H9 (cell line): ENCODE measurements around the gene ALPI. TPM values are rescaled to one million over a fixed set of nuclear protein-coding genes. Genes with fewer than 3 reads are reported as not detected.

Source experiments
- DNase-seq: peaks from one replicate; pipeline ENCODE4 v3.0.0-alpha.2; 2017
- H2AFZ ChIP-seq: one replicate; pipeline ENCODE4 v1.6.1; 2013; ENCODE audit warnings: mild to moderate bottlenecking, low read length, control low read depth, moderate library complexity
- H2AK5ac ChIP-seq: 2 replicates; pipeline ENCODE4 v1.6.1; 2013; ENCODE audit warnings: low read length, control low read depth, mixed read lengths; ENCODE audit not compliant: insufficient read length
- H2BK120ac ChIP-seq: one replicate; pipeline ENCODE4 v1.6.1; 2013; ENCODE audit warnings: low read depth, mild to moderate bottlenecking, low read length, control low read depth, inconsistent platforms; ENCODE audit not compliant: poor library complexity, severe bottlenecking
- H2BK12ac ChIP-seq: 2 replicates; pipeline ENCODE4 v1.6.1; 2013; ENCODE audit warnings: low read length, control low read depth, mixed read lengths, low read depth; ENCODE audit not compliant: insufficient read length
- H2BK15ac ChIP-seq: 2 replicates; pipeline ENCODE4 v1.6.1; 2013; ENCODE audit warnings: low read depth, low read length, control low read depth
- H2BK20ac ChIP-seq: one replicate; pipeline ENCODE4 v1.6.1; 2013; ENCODE audit warnings: low read depth, mild to moderate bottlenecking, low read length, control low read depth, inconsistent platforms; ENCODE audit not compliant: poor library complexity, severe bottlenecking
- H2BK5ac ChIP-seq: 2 replicates; pipeline ENCODE4 v1.6.1; 2013; ENCODE audit warnings: low read length, control low read depth, mixed read lengths; ENCODE audit not compliant: insufficient read length
- H3K14ac ChIP-seq: 2 replicates; pipeline ENCODE4 v1.6.1; 2013; ENCODE audit warnings: low read length, control low read depth; ENCODE audit not compliant: insufficient read depth
- H3K18ac ChIP-seq: 2 replicates; pipeline ENCODE4 v1.6.1; 2013; ENCODE audit warnings: low read depth, mild to moderate bottlenecking, mixed read lengths, low read length, control low read depth; ENCODE audit not compliant: insufficient read length
- H3K23ac ChIP-seq: 2 replicates; pipeline ENCODE4 v1.6.1; 2013; ENCODE audit warnings: low read length, control low read depth, mixed read lengths, low read depth; ENCODE audit not compliant: insufficient read length
- H3K23me2 ChIP-seq: 2 replicates; pipeline ENCODE4 v1.6.1; 2013; ENCODE audit warnings: low read depth, mild to moderate bottlenecking, mixed read lengths, low read length, control low read depth; ENCODE audit not compliant: insufficient read length, poor library complexity, severe bottlenecking
- H3K27ac ChIP-seq: 2 replicates; pipeline ENCODE4 v1.5.1; 2013; ENCODE audit warnings: low read length, control low read depth, mixed read lengths, low read depth; ENCODE audit not compliant: insufficient read length
- H3K27me3 ChIP-seq: 2 replicates; pipeline ENCODE4 v1.6.1; 2013; ENCODE audit warnings: low read length, control low read depth, inconsistent platforms; ENCODE audit not compliant: insufficient read depth
- H3K4ac ChIP-seq: 2 replicates; pipeline ENCODE4 v1.6.1; 2013; ENCODE audit warnings: low read depth, mild to moderate bottlenecking, control low read depth, inconsistent platforms, low read length, moderate library complexity
- H3K4me1 ChIP-seq: 2 replicates; pipeline ENCODE4 v1.6.1; 2013; ENCODE audit warnings: low read length, control low read depth, inconsistent platforms; ENCODE audit not compliant: insufficient read depth
- H3K4me2 ChIP-seq: 2 replicates; pipeline ENCODE4 v1.6.1; 2013; ENCODE audit warnings: low read length, control low read depth, mixed read lengths; ENCODE audit not compliant: insufficient read length, insufficient read depth
- H3K56ac ChIP-seq: 2 replicates; pipeline ENCODE4 v1.6.1; 2013; ENCODE audit warnings: low read depth, mild to moderate bottlenecking, mixed read lengths, low read length, control low read depth; ENCODE audit not compliant: insufficient read length
- H3K79me1 ChIP-seq: 2 replicates; pipeline ENCODE4 v1.6.1; 2013; ENCODE audit warnings: low read depth, mild to moderate bottlenecking, moderate library complexity, low read length, control low read depth, inconsistent platforms; ENCODE audit not compliant: insufficient read depth, poor library complexity, severe bottlenecking
- H3K79me2 ChIP-seq: 2 replicates; pipeline ENCODE4 v1.6.1; 2013; ENCODE audit warnings: low read length, control low read depth, inconsistent platforms; ENCODE audit not compliant: insufficient read depth
- H3K9ac ChIP-seq: 2 replicates; pipeline ENCODE4 v1.6.1; 2013; ENCODE audit warnings: low read length, control low read depth, mixed read lengths; ENCODE audit not compliant: insufficient read length; ENCODE audit errors: extremely low read depth
- H3K9me3 ChIP-seq: one replicate; pipeline ENCODE4 v1.6.1; 2013; ENCODE audit warnings: low read depth, low read length, inconsistent platforms; ENCODE audit not compliant: control insufficient read depth
- H3T11ph ChIP-seq: one replicate; pipeline ENCODE4 v1.6.1; 2013; ENCODE audit warnings: mild to moderate bottlenecking, low read length, control low read depth, inconsistent platforms
- H4K20me1 ChIP-seq: one replicate; pipeline ENCODE4 v1.6.1; 2013; ENCODE audit not compliant: control insufficient read depth, insufficient read length, insufficient read depth
- H4K5ac ChIP-seq: 2 replicates; pipeline ENCODE4 v1.6.1; 2013; ENCODE audit warnings: low read depth, mild to moderate bottlenecking, mixed read lengths, low read length, control low read depth; ENCODE audit not compliant: insufficient read length
- H4K8ac ChIP-seq: replicated peaks from 2 replicates; pipeline ENCODE4 v1.6.1; 2013; ENCODE audit warnings: low read length, control low read depth, mixed read lengths, low read depth; ENCODE audit not compliant: insufficient read length
- H4K91ac ChIP-seq: 2 replicates; pipeline ENCODE4 v1.6.1; 2013; ENCODE audit warnings: low read depth, mild to moderate bottlenecking, moderate library complexity, mixed read lengths, low read length, control low read depth; ENCODE audit not compliant: insufficient read length
- H3K27ac Mint-ChIP-seq, 3 experiments: 2 replicates in 2 of 3; 3 replicates in 1 of 3; pipeline ENCODE4 v1.8.0; 2020 to 2021; ENCODE audit warnings: mixed read lengths in 3 of 3, mild to moderate bottlenecking in 1 of 3, moderate library complexity in 1 of 3
- H3K27me3 Mint-ChIP-seq: 2 replicates; pipeline ENCODE4 v1.8.0; 2021; ENCODE audit warnings: low read depth, mild to moderate bottlenecking, moderate library complexity, mixed read lengths
- H3K36me3 Mint-ChIP-seq, 3 experiments: 2 replicates in 2 of 3; 3 replicates in 1 of 3; pipeline ENCODE4 v1.8.0; 2020 to 2021; ENCODE audit warnings: low read depth in 3 of 3, mixed read lengths in 3 of 3; ENCODE audit not compliant: insufficient read depth in 1 of 3
- H3K4me1 Mint-ChIP-seq, 2 experiments: 2 replicates each; pipeline ENCODE4 v1.8.0; 2020; ENCODE audit warnings: mixed read lengths in 2 of 2
- H3K4me3 Mint-ChIP-seq, 2 experiments: 2 replicates in 1 of 2; 3 replicates in 1 of 2; pipeline ENCODE4 v1.8.0; 2020 to 2021; ENCODE audit warnings: mild to moderate bottlenecking in 2 of 2, mixed read lengths in 2 of 2, moderate library complexity in 1 of 2
- H3K9me3 Mint-ChIP-seq, 2 experiments: 2 replicates in 1 of 2; 3 replicates in 1 of 2; pipeline ENCODE4 v1.8.0; 2020; ENCODE audit warnings: mild to moderate bottlenecking in 2 of 2, mixed read lengths in 2 of 2, moderate library complexity in 1 of 2
- WGBS: extraction: QIAGEN DNeasy Blood & Tissue Kit; methylation state at CpG from one replicate; pipeline ENCODE4 v1.1.7; 2013; ENCODE audit warnings: missing lambda C conversion rate, low lambda C conversion rate, mixed read lengths; ENCODE audit not compliant: insufficient read length; ENCODE audit errors: extremely low coverage; 5-methylcytosine and 5-hydroxymethylcytosine counted together
- total RNA-seq: library from RNA; stranded (reverse); gene quantifications from 2 replicates; pipeline ENCODE4 v1.2.1, GENCODE V29; 2021
- TF ChIP-seq, protein P1 (sequence below): fragments of 200-600 bp; sonication (generic); conservative IDR thresholded peaks from 3 replicates; pipeline ENCODE4 v1.8.0; 2021; ENCODE audit warnings: antibody characterized with exemption, mild to moderate bottlenecking

ALPI gene
- total RNA-seq, 1 experiment from 2014 or later = not detected

- Histone ChIP-seq H3K14ac (no peak overlapping the region; the same call in 1 of the 2 replicates), H3K79me2 (no peaks in the 10 kb centered on the region), H4K91ac (no peak overlapping the region), H4K8ac (no peak overlapping the region), H4K5ac (no peak overlapping the region), H3K23ac (no peak overlapping the region), H3K18ac (no peak overlapping the region), H3K4ac (no peak overlapping the region), H3K79me1 (no peaks in the 10 kb centered on the region), H2BK12ac (no peak overlapping the region), H2AFZ (no peak overlapping the region), H2BK120ac (no peak overlapping the region), H3K4me1 (0 out of 2 replicates have a peak, but pooled peaks cover 3% of the 10 kb centered on the region), H3K23me2 (peaks cover 12% of the 10 kb centered on the region), H3K4me2 (peak overlapping the region; percentile 23), H2BK20ac (no peak overlapping the region), H2BK15ac (no peak overlapping the region), H3K56ac (no peak overlapping the region), H3K27me3 (peaks cover 17% of the 10 kb centered on the region), H2AK5ac (no peak overlapping the region), H3K9ac (no peak overlapping the region), H2BK5ac (no peak overlapping the region), H3T11ph (no peak overlapping the region), H3K27ac (no peak overlapping the region), H3K9me3 (no peaks in the 10 kb centered on the region), H4K20me1 (peaks cover 3% of the 10 kb centered on the region)
- H3K9me3 Mint-ChIP-seq = peaks cover 0 to 2% of the 10 kb centered on the region in 2 experiments; a peak in 2 of 5 replicates
- H3K4me3 Mint-ChIP-seq = peak overlapping the region in 1 of 2 experiments; percentile 40; a peak in 1 of 5 replicates
- H3K4me1 Mint-ChIP-seq = peaks cover 17 to 54% of the 10 kb centered on the region in 2 experiments
- TF ChIP-seq, protein P1, sequence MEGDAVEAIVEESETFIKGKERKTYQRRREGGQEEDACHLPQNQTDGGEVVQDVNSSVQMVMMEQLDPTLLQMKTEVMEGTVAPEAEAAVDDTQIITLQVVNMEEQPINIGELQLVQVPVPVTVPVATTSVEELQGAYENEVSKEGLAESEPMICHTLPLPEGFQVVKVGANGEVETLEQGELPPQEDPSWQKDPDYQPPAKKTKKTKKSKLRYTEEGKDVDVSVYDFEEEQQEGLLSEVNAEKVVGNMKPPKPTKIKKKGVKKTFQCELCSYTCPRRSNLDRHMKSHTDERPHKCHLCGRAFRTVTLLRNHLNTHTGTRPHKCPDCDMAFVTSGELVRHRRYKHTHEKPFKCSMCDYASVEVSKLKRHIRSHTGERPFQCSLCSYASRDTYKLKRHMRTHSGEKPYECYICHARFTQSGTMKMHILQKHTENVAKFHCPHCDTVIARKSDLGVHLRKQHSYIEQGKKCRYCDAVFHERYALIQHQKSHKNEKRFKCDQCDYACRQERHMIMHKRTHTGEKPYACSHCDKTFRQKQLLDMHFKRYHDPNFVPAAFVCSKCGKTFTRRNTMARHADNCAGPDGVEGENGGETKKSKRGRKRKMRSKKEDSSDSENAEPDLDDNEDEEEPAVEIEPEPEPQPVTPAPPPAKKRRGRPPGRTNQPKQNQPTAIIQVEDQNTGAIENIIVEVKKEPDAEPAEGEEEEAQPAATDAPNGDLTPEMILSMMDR = no peak
- WGBS = no CpG with 5 or more reads among the region's 10 CpGs
- no peaks in the 10 kb centered on the region for H3K36me3 Mint-ChIP-seq
- peaks cover 62% of the 10 kb centered on the region for H3K27me3 Mint-ChIP-seq
- no peak overlapping the region for H3K27ac Mint-ChIP-seq
- DNase-seq = no peak
Measured at GRCh38 chr2:232505856-232506255, 49.9 kb downstream of the ALPI start.
